H54 (cell line): Measurements from ENCODE around the gene EIF4G1.

Experiments used
- DNase-seq: peaks from one replicate; pipeline ENCODE4 v3.0.0; 2011; ENCODE audit warnings: low spot score, mixed read lengths; ENCODE audit not compliant: insufficient read length
- FAIRE-seq: peaks from 3 replicates; lab custom pipeline; 2011; peaks lifted over from hg19 to GRCh38; lab: Jason Lieb, UNC
- POLR2A ChIP-seq: IDR thresholded peaks from 2 replicates; pipeline ENCODE4 v1.6.1; 2011; ENCODE audit warnings: low read depth, mild to moderate bottlenecking, low read length

The EIF4G1 gene

GRCh38 chr3:184316792-184317191 is 2.4 kb downstream of the EIF4G1 start:
- no peak for TF ChIP-seq POLR2A
- DNase-seq, result no peak
- no peak for FAIRE-seq

- FAIRE-seq (no peak), DNase-seq (no peak)
- TF ChIP-seq POLR2A, result no peak
Measured at GRCh38 chr3:184317201-184317600, 2.8 kb downstream of the EIF4G1 start.

- FAIRE-seq (peak; percentile 15), DNase-seq (peak; percentile 99)
- TF ChIP-seq POLR2A, result no peak
Measured at GRCh38 chr3:184320104-184320445, 5.7 kb downstream of the EIF4G1 start.

- DNase-seq, result no peak
- no peak for TF ChIP-seq POLR2A
- no peak for FAIRE-seq
Measured at GRCh38 chr3:184321666-184322065, 7.3 kb downstream of the EIF4G1 start.

- no peak for DNase-seq
- no peak for TF ChIP-seq POLR2A
- no peak for FAIRE-seq
Measured at GRCh38 chr3:184322731-184323487, 8.5 kb downstream of the EIF4G1 start.

GRCh38 chr3:184323696-184324095 is 9.3 kb downstream of the EIF4G1 start:
- TF ChIP-seq POLR2A, result no peak
- no peak for DNase-seq
- FAIRE-seq, result no peak

GRCh38 chr3:184325269-184325668 is 10.9 kb downstream of the EIF4G1 start:
- DNase-seq, result no peak
- no peak for TF ChIP-seq POLR2A
- FAIRE-seq, result no peak

- no peak for DNase-seq
- no peak for TF ChIP-seq POLR2A
- no peak for FAIRE-seq
Measured at GRCh38 chr3:184325715-184326369, 11.4 kb downstream of the EIF4G1 start.

- DNase-seq (no peak), FAIRE-seq (no peak)
- TF ChIP-seq POLR2A, result no peak
Measured at GRCh38 chr3:184327171-184327570, 12.8 kb downstream of the EIF4G1 start.

- no peak for FAIRE-seq
- no peak for TF ChIP-seq POLR2A
- no peak for DNase-seq
Measured at GRCh38 chr3:184328516-184328915, 14.1 kb downstream of the EIF4G1 start.

GRCh38 chr3:184332370-184333090 is 18.1 kb downstream of the EIF4G1 start:
- peak; percentile 88 for FAIRE-seq
- no peak for TF ChIP-seq POLR2A
- DNase-seq, result peak; percentile 88

GRCh38 chr3:184333190-184333589 is 18.8 kb downstream of the EIF4G1 start:
- no peak for TF ChIP-seq POLR2A
- DNase-seq, result no peak
- FAIRE-seq, result no peak

- no peak for TF ChIP-seq POLR2A
- FAIRE-seq, result no peak
- DNase-seq, result no peak
Measured at GRCh38 chr3:184333700-184334099, 19.3 kb downstream of the EIF4G1 start.

GRCh38 chr3:184334470-184335158 is 20.2 kb downstream of the EIF4G1 start:
- peak; percentile 84 for DNase-seq
- TF ChIP-seq POLR2A, result no peak
- FAIRE-seq, result peak; percentile 62
